A673 (cell line): ENCODE measurements around the gene PFKL. TPM values are rescaled to one million over a fixed set of nuclear protein-coding genes. Genes with fewer than 3 reads are reported as not detected.

ENCODE experiments used
- BruUV-seq: library from RNA; stranded (reverse); fragments of 400-500 nt; replicated peaks from 2 replicates; lab custom pipeline; 2021; lab: Mats Ljungman, UMichigan
- CTCF ChIA-PET: fragments of 300-600 bp; sonication (Branson Sonifier 250); formaldehyde crosslinking; loops from one replicate; lab custom pipeline; 2022; ENCODE audit warnings: antibody characterized with exemption; lab: Charles Lee
- POLR2A ChIA-PET: fragments of 300-600 bp; sonication (Branson Sonifier 250); formaldehyde crosslinking; loops from one replicate; lab custom pipeline; 2022; ENCODE audit warnings: antibody characterized with exemption; ENCODE audit not compliant: low non-redundant PET; lab: Charles Lee
- DNase-seq: peaks from one replicate; pipeline ENCODE4 v3.0.0-alpha.2; 2015; ENCODE audit warnings: low spot score
- H3K27ac ChIP-seq: fragments of 200-600 bp; sonication (generic); 2 replicates; pipeline ENCODE4 v1.5.1; 2016; ENCODE audit warnings: mixed run types, low read depth, mild to moderate bottlenecking, mixed read lengths, antibody characterized with exemption, low read length; ENCODE audit not compliant: poor library complexity, severe bottlenecking
- H3K27me3 ChIP-seq: fragments of 200-600 bp; sonication (generic); replicated peaks from 2 replicates; pipeline ENCODE4 v1.6.1; 2017; ENCODE audit warnings: mixed run types, low read depth, mild to moderate bottlenecking, mixed read lengths, antibody characterized with exemption, low read length; ENCODE audit not compliant: insufficient read depth, poor library complexity
- H3K36me3 ChIP-seq: fragments of 200-600 bp; sonication (generic); 2 replicates; pipeline ENCODE4 v1.6.1; 2016; ENCODE audit warnings: mixed run types, mild to moderate bottlenecking, mixed read lengths, antibody characterized with exemption, low read length; ENCODE audit not compliant: insufficient read depth, poor library complexity, severe bottlenecking
- H3K4me1 ChIP-seq: fragments of 200-600 bp; sonication (generic); 2 replicates; pipeline ENCODE4 v1.6.1; 2017; ENCODE audit warnings: mixed run types, mild to moderate bottlenecking, mixed read lengths, antibody characterized with exemption, low read length; ENCODE audit not compliant: insufficient read depth, poor library complexity, severe bottlenecking
- H3K4me3 ChIP-seq: fragments of 200-600 bp; sonication (generic); 2 replicates; pipeline ENCODE4 v1.5.1; 2016; ENCODE audit warnings: low read depth, mixed run types, mild to moderate bottlenecking, mixed read lengths, low read length; ENCODE audit not compliant: poor library complexity, severe bottlenecking
- H3K9me3 ChIP-seq: fragments of 200-600 bp; sonication (generic); 2 replicates; pipeline ENCODE4 v1.6.1; 2016; ENCODE audit warnings: mixed run types, low read depth, mild to moderate bottlenecking, mixed read lengths, antibody characterized with exemption, low read length; ENCODE audit not compliant: poor library complexity, severe bottlenecking
- CTCF ChIP-seq: fragments of 300-800, 200-600 bp; sonication (generic); conservative IDR thresholded peaks from 2 replicates; pipeline ENCODE4 v1.5.1; 2017; ENCODE audit warnings: low read depth, mild to moderate bottlenecking, antibody characterized with exemption, low read length, moderate library complexity, mixed read lengths
- EZH2 ChIP-seq: fragments of 200-600 bp; sonication (generic); IDR thresholded peaks from 2 replicates; pipeline ENCODE4 v1.6.1; 2017; ENCODE audit warnings: borderline replicate concordance, low read depth, mild to moderate bottlenecking, mixed read lengths, antibody characterized with exemption, low read length; ENCODE audit not compliant: poor library complexity, severe bottlenecking
- intact Hi-C: fragments of 100-400 bp; cut with micrococcal nuclease; formaldehyde crosslinking; loops from one replicate; pipeline ENCODE4 v1.10.0; 2022; ENCODE audit not compliant: unreplicated experiment
- total RNA-seq: library from RNA; stranded (reverse); gene quantifications from 2 replicates; pipeline ENCODE4 v1.2.3, GENCODE V29; 2021

The PFKL gene
- total RNA-seq, 1 experiment from 2014 or later: 112 TPM

DNA sequence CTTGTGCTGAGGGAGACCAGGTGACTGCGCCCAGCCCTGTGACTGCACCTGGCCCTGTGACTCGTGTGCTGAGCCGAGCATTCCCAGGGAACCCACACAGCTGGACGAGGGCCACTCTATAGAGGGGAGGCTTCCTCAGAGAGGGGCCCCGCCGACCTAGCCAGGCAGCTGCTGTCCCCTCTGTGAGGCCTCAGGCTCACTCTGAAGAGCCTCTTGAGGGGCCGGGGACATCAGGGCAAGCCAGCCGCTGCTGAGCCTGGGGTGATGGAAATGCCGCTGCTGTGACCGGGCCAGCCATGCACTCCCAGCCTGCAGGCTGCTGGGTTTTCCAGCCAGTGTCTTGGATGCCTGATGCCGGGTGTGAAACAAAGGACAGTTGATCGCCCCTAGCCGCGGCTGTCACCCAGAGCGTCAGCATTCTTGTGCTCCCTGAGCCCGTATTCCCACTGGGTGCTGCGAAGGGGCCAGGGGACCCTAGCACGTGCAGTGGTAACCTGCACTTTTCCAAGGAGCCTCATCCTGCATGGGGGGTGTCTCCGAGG lies 17.5 kb downstream of the PFKL start:
- Histone ChIP-seq H3K4me3 (no peak overlapping the region), H3K27ac (no peak overlapping the region), H3K27me3 (no peaks in the 10 kb centered on the region), H3K36me3 (peaks cover 14% of the 10 kb centered on the region), H3K9me3 (no peaks in the 10 kb centered on the region), H3K4me1 (no peaks in the 10 kb centered on the region)
- intact Hi-C loops: no loop called here
- no peak for DNase-seq
- TF ChIP-seq CTCF (no peak), EZH2 (no peak)
- BruUV-seq: no TSS peak
- ChIA-PET CTCF (no interaction called here), POLR2A (no interaction called here)

- ChIA-PET CTCF (no interaction called here), POLR2A (no interaction called here)
- no peak overlapping the region for H3K4me3 ChIP-seq
- no peak for DNase-seq
- no peaks in the 10 kb centered on the region for H3K4me1 ChIP-seq
- H3K9me3 ChIP-seq: no peaks in the 10 kb centered on the region
- intact Hi-C loops: no loop called here
- no peak overlapping the region for H3K27ac ChIP-seq
- H3K27me3 ChIP-seq: no peaks in the 10 kb centered on the region
- peaks cover 12% of the 10 kb centered on the region for H3K36me3 ChIP-seq
- TF ChIP-seq EZH2 (no peak), CTCF (no peak)
- BruUV-seq: no TSS peak
Observed at GRCh38 chr21:44317871-44318270, 18.0 kb downstream of the PFKL start.

DNA sequence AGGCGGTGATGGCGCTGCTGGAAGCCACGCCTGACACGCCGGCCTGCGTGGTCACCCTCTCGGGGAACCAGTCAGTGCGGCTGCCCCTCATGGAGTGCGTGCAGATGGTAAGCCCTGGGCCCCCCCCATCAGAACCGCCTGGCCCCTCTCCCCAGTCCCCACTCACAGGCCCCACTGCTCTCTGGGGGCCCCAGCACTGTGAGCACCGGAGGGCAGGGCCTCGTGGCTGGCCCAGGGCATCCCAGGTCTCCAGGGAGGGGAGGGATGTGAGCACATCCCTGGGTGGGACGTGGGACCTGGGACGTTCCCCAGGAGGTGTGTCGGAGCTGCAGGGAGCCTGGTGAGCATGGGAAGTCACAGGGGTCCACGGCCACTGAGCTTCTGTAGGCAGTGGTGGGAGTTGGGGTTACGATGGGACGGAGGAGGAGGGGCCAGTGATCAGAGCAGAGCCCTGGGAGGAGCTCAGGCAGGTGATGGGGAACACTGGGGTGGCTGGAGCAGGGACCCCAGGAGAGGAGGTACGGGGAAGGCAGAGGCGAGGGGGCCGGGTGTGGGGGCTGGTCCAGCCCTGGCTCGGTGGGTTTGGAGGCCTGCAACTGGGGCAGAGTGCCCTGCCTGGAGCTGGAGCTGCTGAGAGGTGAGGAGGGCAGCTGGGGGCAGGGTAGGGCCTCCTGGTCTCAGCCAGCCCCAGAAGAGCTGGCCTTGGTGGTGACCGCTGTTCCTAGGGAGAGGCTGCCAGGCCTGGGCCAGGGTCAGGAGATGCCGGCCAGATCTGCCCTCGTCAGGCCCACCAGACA lies 18.8 kb downstream of the PFKL start:
- ChIA-PET POLR2A (no interaction called here), CTCF (no interaction called here)
- no TSS peak for BruUV-seq
- no peak overlapping the region for H3K4me3 ChIP-seq
- no peaks in the 10 kb centered on the region for H3K9me3 ChIP-seq
- no peaks in the 10 kb centered on the region for H3K4me1 ChIP-seq
- intact Hi-C loops: no loop called here
- no peak for TF ChIP-seq EZH2
- no peak for TF ChIP-seq CTCF
- no peak for DNase-seq
- H3K27me3 ChIP-seq: no peaks in the 10 kb centered on the region
- H3K27ac ChIP-seq: no peak overlapping the region
- H3K36me3 ChIP-seq: peaks cover 9% of the 10 kb centered on the region
